ENCODE measurements around the gene TPRA1. TPM values are rescaled to one million over a fixed set of nuclear protein-coding genes. Genes with fewer than 3 reads are reported as not detected.

Gene TPRA1
- 41.6 and 49.1 TPM in 2 replicates for total RNA-seq
- 41.6 TPM for polyA plus RNA-seq (2012)

GRCh38 chr3:127590593-127591465 lies at the start of gene TPRA1:
Gene TPRA1 (minus strand): TSS chr3:127590733. CDS start chr3:127580146, 10,587 bp downstream.
- peak; percentile 98 for DNase-seq (ENCODE audit: low read depth)

GRCh38 chr3:127640042-127640355 lies 49.5 kb upstream of the TPRA1 start:
- no peak for DNase-seq (ENCODE audit: low read depth)

- peak; percentile 61 for DNase-seq (ENCODE audit: low read depth)
These were observed 48.9 kb upstream of the TPRA1 start for GRCh38 chr3:127639173-127640041.

GRCh38 chr3:127637971-127638370 lies 47.4 kb upstream of the TPRA1 start:
- DNase-seq (ENCODE audit: low read depth), result no peak

GRCh38 chr3:127637546-127637945 lies 47.0 kb upstream of the TPRA1 start:
- DNase-seq (ENCODE audit: low read depth), result no peak

- DNase-seq (ENCODE audit: low read depth), result no peak
These were observed 44.1 kb upstream of the TPRA1 start for GRCh38 chr3:127634653-127635052.

- no peak for DNase-seq (ENCODE audit: low read depth)
These were observed 41.7 kb upstream of the TPRA1 start for GRCh38 chr3:127632035-127632820.

GRCh38 chr3:127630811-127631714 lies 40.5 kb upstream of the TPRA1 start:
- no peak for DNase-seq (ENCODE audit: low read depth)

- no peak for DNase-seq (ENCODE audit: low read depth)
These were observed 39.2 kb upstream of the TPRA1 start for GRCh38 chr3:127629467-127630403.

GRCh38 chr3:127628788-127629466 lies 38.4 kb upstream of the TPRA1 start, which contains the start of gene PODXL2:
Gene PODXL2 (plus strand): TSS chr3:127629185. CDS start chr3:127629220, 35 bp downstream.
- peak; percentile 62 for DNase-seq (ENCODE audit: low read depth)

GRCh38 chr3:127628426-127628787 lies 37.9 kb upstream of the TPRA1 start:
- DNase-seq (ENCODE audit: low read depth), result no peak

GRCh38 chr3:127625821-127626220 lies 35.3 kb upstream of the TPRA1 start:
- DNase-seq (ENCODE audit: low read depth), result no peak

- no peak for DNase-seq (ENCODE audit: low read depth)
These were observed 33.5 kb upstream of the TPRA1 start for GRCh38 chr3:127624063-127624462.

GRCh38 chr3:127622772-127623576 lies 32.4 kb upstream of the TPRA1 start:
- DNase-seq (ENCODE audit: low read depth), result no peak

- no peak for DNase-seq (ENCODE audit: low read depth)
These were observed 31.5 kb upstream of the TPRA1 start for GRCh38 chr3:127622031-127622430.

GRCh38 chr3:127620637-127621375 lies 30.3 kb upstream of the TPRA1 start:
- no peak for DNase-seq (ENCODE audit: low read depth)

- no peak for DNase-seq (ENCODE audit: low read depth)
These were observed 28.4 kb upstream of the TPRA1 start for GRCh38 chr3:127618891-127619290.

Measured in myocyte (in vitro differentiated cells).